Astrocyte (in vitro differentiated cells and primary cell): ENCODE data around the gene HTRA1. TPM values are rescaled to one million over a fixed set of nuclear protein-coding genes. Genes with fewer than 3 reads are reported as not detected.

ENCODE experiments used
- DNase-seq: peaks from one replicate; pipeline ENCODE4 v3.0.0-alpha.2; 2010; ENCODE audit warnings: low read depth
- FAIRE-seq: peaks from 2 replicates; lab custom pipeline; 2011; peaks lifted over from hg19 to GRCh38; lab: Jason Lieb, UNC
- H2AFZ ChIP-seq: 2 replicates; pipeline ENCODE4 v1.6.0; 2012; ENCODE audit warnings: low read depth, low read length, inconsistent platforms
- H3K27ac ChIP-seq: 2 replicates; pipeline ENCODE4 v1.5.1; 2011; ENCODE audit warnings: low read depth, low read length, inconsistent platforms
- H3K27me3 ChIP-seq: 2 replicates; pipeline ENCODE4 v1.6.0; 2011; ENCODE audit warnings: low read length, inconsistent platforms; ENCODE audit not compliant: insufficient read depth
- H3K36me3 ChIP-seq: 2 replicates; pipeline ENCODE4 v1.5.1; 2011; ENCODE audit warnings: low read length, inconsistent platforms; ENCODE audit not compliant: insufficient read depth
- H3K4me1 ChIP-seq: 2 replicates; pipeline ENCODE4 v1.5.1; 2011; ENCODE audit warnings: low read length, inconsistent platforms; ENCODE audit not compliant: insufficient read depth
- H3K4me2 ChIP-seq: 2 replicates; pipeline ENCODE4 v1.6.0; 2012; ENCODE audit warnings: low read length, inconsistent platforms
- H3K4me3 ChIP-seq: 2 replicates; pipeline ENCODE4 v1.5.1; 2011; ENCODE audit warnings: low read depth, mild to moderate bottlenecking, low read length, inconsistent platforms; ENCODE audit not compliant: insufficient read depth
- H3K79me2 ChIP-seq: 2 replicates; pipeline ENCODE4 v1.6.0; 2012; ENCODE audit warnings: mild to moderate bottlenecking, low read length, inconsistent platforms; ENCODE audit not compliant: insufficient read depth
- H3K9ac ChIP-seq: 2 replicates; pipeline ENCODE4 v1.6.0; 2012; ENCODE audit warnings: mild to moderate bottlenecking, low read length, inconsistent platforms
- H3K9me3 ChIP-seq: 2 replicates; pipeline ENCODE4 v1.5.1; 2012; ENCODE audit warnings: low read depth, mild to moderate bottlenecking, low read length, inconsistent platforms; ENCODE audit not compliant: insufficient read depth
- H4K20me1 ChIP-seq: 2 replicates; pipeline ENCODE4 v1.6.0; 2012; ENCODE audit warnings: low read length, inconsistent platforms; ENCODE audit not compliant: insufficient read depth
- H3K27ac Mint-ChIP-seq: one replicate; pipeline ENCODE4 v1.8.0; 2021; ENCODE audit warnings: mild to moderate bottlenecking, mixed read lengths; ENCODE audit not compliant: unreplicated experiment
- H3K27me3 Mint-ChIP-seq: one replicate; pipeline ENCODE4 v1.8.0; 2021; ENCODE audit warnings: low read depth, mixed read lengths; ENCODE audit not compliant: unreplicated experiment
- H3K36me3 Mint-ChIP-seq: one replicate; pipeline ENCODE4 v1.8.0; 2021; ENCODE audit warnings: low read depth, mixed read lengths; ENCODE audit not compliant: unreplicated experiment
- H3K4me1 Mint-ChIP-seq: one replicate; pipeline ENCODE4 v1.8.0; 2021; ENCODE audit warnings: low read depth, mixed read lengths; ENCODE audit not compliant: unreplicated experiment
- H3K4me3 Mint-ChIP-seq: one replicate; pipeline ENCODE4 v1.8.0; 2021; ENCODE audit warnings: mild to moderate bottlenecking, moderate library complexity, mixed read lengths; ENCODE audit not compliant: unreplicated experiment
- H3K9me3 Mint-ChIP-seq: one replicate; pipeline ENCODE4 v1.8.0; 2021; ENCODE audit warnings: mild to moderate bottlenecking, mixed read lengths; ENCODE audit not compliant: unreplicated experiment
- EZH2 ChIP-seq: IDR thresholded peaks from 2 replicates; pipeline ENCODE4 v1.6.1; 2012; ENCODE audit warnings: mild to moderate bottlenecking, low read length, inconsistent platforms; ENCODE audit not compliant: insufficient read depth
- total RNA-seq: library from RNA; stranded (reverse); gene quantifications from 2 replicates; pipeline ENCODE4 v1.2.1, GENCODE V29; 2021
- TF ChIP-seq, protein P1 (sequence below): IDR thresholded peaks from 2 replicates; pipeline ENCODE4 v1.5.1; 2011; ENCODE audit warnings: low read depth, mild to moderate bottlenecking, inconsistent platforms, low read length, moderate library complexity; ENCODE audit not compliant: insufficient read depth

The HTRA1 gene
- total RNA-seq, 1 donor from 2014 or later: 34.9 TPM

DNA sequence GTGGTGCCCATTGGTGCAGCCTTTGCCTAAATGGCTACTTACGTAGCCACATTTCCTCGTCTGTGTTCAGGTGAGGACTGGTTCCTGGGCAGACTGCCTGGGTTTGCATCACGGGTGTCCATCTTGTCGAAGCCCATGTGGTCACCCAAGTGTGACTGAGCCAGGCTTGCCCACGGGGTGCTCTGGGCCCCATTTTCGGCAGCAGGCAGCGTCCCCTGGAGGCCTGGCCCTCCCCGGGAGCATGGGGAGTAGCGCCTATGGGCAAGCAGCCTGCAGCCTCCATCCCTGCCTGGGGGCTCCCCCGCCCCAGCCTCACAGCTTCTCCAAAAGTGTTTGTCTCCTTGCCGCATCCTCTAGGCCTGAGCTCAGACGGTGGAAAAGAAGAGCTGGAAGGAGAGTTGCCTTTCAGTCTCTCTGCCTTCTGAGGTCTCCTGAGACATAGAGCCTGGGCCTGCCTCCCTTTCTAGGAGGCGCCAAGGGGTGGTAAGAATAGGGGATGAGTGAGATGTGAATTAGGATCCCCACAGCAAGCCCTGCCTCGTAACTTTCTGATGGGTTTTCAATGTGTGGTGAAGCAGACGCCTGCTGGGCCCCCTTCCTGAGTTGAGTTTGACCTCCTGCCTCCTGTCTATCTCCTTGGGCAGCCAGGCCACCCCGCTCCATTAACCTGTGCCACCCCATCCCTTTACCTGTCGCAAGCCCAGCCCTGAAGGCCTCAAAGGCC, 42.7 kb downstream of the HTRA1 start:
- Histone ChIP-seq H3K27ac (peak overlapping the region; percentile 32), H3K79me2 (no peaks in the 10 kb centered on the region), H4K20me1 (no peaks in the 10 kb centered on the region), H3K4me2 (no peak overlapping the region), H2AFZ (no peak overlapping the region), H3K9me3 (no peaks in the 10 kb centered on the region), H3K9ac (no peak overlapping the region), H3K27me3 (no peaks in the 10 kb centered on the region), H3K36me3 (no peaks in the 10 kb centered on the region), H3K4me3 (no peak overlapping the region), H3K4me1 (peaks cover 11% of the 10 kb centered on the region)
- TF ChIP-seq EZH2: no peak
- TF ChIP-seq, protein P1, sequence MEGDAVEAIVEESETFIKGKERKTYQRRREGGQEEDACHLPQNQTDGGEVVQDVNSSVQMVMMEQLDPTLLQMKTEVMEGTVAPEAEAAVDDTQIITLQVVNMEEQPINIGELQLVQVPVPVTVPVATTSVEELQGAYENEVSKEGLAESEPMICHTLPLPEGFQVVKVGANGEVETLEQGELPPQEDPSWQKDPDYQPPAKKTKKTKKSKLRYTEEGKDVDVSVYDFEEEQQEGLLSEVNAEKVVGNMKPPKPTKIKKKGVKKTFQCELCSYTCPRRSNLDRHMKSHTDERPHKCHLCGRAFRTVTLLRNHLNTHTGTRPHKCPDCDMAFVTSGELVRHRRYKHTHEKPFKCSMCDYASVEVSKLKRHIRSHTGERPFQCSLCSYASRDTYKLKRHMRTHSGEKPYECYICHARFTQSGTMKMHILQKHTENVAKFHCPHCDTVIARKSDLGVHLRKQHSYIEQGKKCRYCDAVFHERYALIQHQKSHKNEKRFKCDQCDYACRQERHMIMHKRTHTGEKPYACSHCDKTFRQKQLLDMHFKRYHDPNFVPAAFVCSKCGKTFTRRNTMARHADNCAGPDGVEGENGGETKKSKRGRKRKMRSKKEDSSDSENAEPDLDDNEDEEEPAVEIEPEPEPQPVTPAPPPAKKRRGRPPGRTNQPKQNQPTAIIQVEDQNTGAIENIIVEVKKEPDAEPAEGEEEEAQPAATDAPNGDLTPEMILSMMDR: no peak
- Mint-ChIP-seq H3K36me3 (peaks cover 12% of the 10 kb centered on the region), H3K27me3 (peaks cover 13% of the 10 kb centered on the region), H3K27ac (peak overlapping the region; percentile 47), H3K9me3 (peaks cover 2% of the 10 kb centered on the region), H3K4me1 (peaks cover 14% of the 10 kb centered on the region), H3K4me3 (no peak overlapping the region)
- no peak for DNase-seq
- FAIRE-seq: no peak

DNA sequence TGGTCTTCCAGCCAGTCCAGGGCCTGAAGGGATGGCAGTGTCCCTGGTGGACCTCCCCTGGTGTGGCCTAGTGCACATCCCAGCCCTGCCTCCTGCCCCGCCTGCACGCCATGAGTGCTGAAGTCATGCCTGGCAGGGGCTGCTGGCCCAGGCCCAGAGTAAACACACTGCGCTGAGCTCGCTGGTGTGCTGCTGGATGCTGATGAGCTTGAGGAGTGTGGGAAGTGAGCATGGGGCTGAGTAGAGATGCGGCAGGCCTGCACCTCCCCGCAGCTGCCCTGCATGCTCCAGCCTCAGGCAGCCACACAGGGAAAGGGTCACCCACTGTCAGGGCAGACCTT, 43.2 kb downstream of the HTRA1 start:
- no peaks in the 10 kb centered on the region for H4K20me1 ChIP-seq
- Mint-ChIP-seq H3K27me3 (peaks cover 15% of the 10 kb centered on the region), H3K4me1 (peaks cover 12% of the 10 kb centered on the region), H3K27ac (peak overlapping the region; percentile 47), H3K4me3 (no peak overlapping the region), H3K9me3 (peaks cover 2% of the 10 kb centered on the region), H3K36me3 (peaks cover 17% of the 10 kb centered on the region)
- no peak overlapping the region for H3K9ac ChIP-seq
- no peak overlapping the region for H2AFZ ChIP-seq
- FAIRE-seq (no peak), DNase-seq (peak; percentile 92)
- H3K9me3 ChIP-seq: no peaks in the 10 kb centered on the region
- peak overlapping the region; percentile 32 for H3K27ac ChIP-seq
- TF ChIP-seq EZH2: no peak
- TF ChIP-seq, protein P1: no peak
- no peaks in the 10 kb centered on the region for H3K79me2 ChIP-seq
- H3K4me2 ChIP-seq: peak overlapping the region; percentile 5
- H3K4me1 ChIP-seq: peaks cover 11% of the 10 kb centered on the region
- no peaks in the 10 kb centered on the region for H3K36me3 ChIP-seq
- no peak overlapping the region for H3K4me3 ChIP-seq
- H3K27me3 ChIP-seq: no peaks in the 10 kb centered on the region

- Mint-ChIP-seq H3K27ac (no peak overlapping the region), H3K36me3 (peaks cover 17% of the 10 kb centered on the region)
These were observed 43.7 kb downstream of the HTRA1 start for GRCh38 chr10:122505011-122505410.

More at GRCh38 chr10:122505011-122505410, 43.7 kb downstream of the HTRA1 start:
- no peaks in the 10 kb centered on the region for H3K79me2 ChIP-seq
- peaks cover 15% of the 10 kb centered on the region for H3K27me3 Mint-ChIP-seq
- no peak overlapping the region for H3K4me3 Mint-ChIP-seq
- peaks cover 11% of the 10 kb centered on the region for H3K4me1 ChIP-seq
- H3K4me1 Mint-ChIP-seq: peaks cover 8% of the 10 kb centered on the region
- peaks cover 2% of the 10 kb centered on the region for H3K9me3 Mint-ChIP-seq
- no peak overlapping the region for H3K4me3 ChIP-seq
- no peak overlapping the region for H3K27ac ChIP-seq
- no peaks in the 10 kb centered on the region for H4K20me1 ChIP-seq
- no peak overlapping the region for H2AFZ ChIP-seq
- H3K9me3 ChIP-seq: no peaks in the 10 kb centered on the region
- H3K36me3 ChIP-seq: no peaks in the 10 kb centered on the region
- DNase-seq (no peak), FAIRE-seq (no peak)
- H3K9ac ChIP-seq: no peak overlapping the region
- no peak for TF ChIP-seq EZH2
- TF ChIP-seq, protein P1: no peak
- H3K27me3 ChIP-seq: no peaks in the 10 kb centered on the region
- H3K4me2 ChIP-seq: peak overlapping the region; percentile 5
